Measurements from ENCODE around the gene ST3GAL2. TPM values are rescaled to one million over a fixed set of nuclear protein-coding genes. Genes with fewer than 3 reads are reported as not detected.

Gene ST3GAL2
- total RNA-seq, 2 experiments from 2014 or later: 44.6 to 61.0 TPM

GRCh38 chr16:70383421-70383960 lies 55.4 kb downstream of the ST3GAL2 start:
- intact Hi-C loops (cut with micrococcal nuclease; ENCODE audit: unreplicated experiment): loop anchor here (5.0 kb wide), 1 partner anchor 89 kb away; no protein-coding TSS in a partner anchor
- peaks cover 17% of the 10 kb centered on the region for H3K4me1 ChIP-seq (ENCODE audit: insufficient read depth, low read length, poor library complexity, severe bottlenecking)
- CTCF ChIA-PET (ENCODE audit: unreplicated experiment): interaction anchor here (0.6 kb wide), 1 partner anchor 11 kb away, joined by 3 read pairs; no protein-coding TSS in a partner anchor

GRCh38 chr16:70381604-70382342 lies 57.1 kb downstream of the ST3GAL2 start:
- H3K4me3 ChIP-seq (ENCODE audit: low read depth, low read length, poor library complexity, severe bottlenecking): peak overlapping the region; percentile 89
- intact Hi-C loops (cut with micrococcal nuclease; ENCODE audit: unreplicated experiment): loop anchor here (1.0 to 5.0 kb wide), 3 partner anchors 51 to 91 kb away; partner anchors contain the start of gene FCSK
- peaks cover 26% of the 10 kb centered on the region; the same call in 1 of the 2 replicates for H3K79me2 ChIP-seq (ENCODE audit: insufficient read depth, low read depth, low read length)
- TF ChIP-seq, protein P1, sequence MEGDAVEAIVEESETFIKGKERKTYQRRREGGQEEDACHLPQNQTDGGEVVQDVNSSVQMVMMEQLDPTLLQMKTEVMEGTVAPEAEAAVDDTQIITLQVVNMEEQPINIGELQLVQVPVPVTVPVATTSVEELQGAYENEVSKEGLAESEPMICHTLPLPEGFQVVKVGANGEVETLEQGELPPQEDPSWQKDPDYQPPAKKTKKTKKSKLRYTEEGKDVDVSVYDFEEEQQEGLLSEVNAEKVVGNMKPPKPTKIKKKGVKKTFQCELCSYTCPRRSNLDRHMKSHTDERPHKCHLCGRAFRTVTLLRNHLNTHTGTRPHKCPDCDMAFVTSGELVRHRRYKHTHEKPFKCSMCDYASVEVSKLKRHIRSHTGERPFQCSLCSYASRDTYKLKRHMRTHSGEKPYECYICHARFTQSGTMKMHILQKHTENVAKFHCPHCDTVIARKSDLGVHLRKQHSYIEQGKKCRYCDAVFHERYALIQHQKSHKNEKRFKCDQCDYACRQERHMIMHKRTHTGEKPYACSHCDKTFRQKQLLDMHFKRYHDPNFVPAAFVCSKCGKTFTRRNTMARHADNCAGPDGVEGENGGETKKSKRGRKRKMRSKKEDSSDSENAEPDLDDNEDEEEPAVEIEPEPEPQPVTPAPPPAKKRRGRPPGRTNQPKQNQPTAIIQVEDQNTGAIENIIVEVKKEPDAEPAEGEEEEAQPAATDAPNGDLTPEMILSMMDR (conservative IDR thresholded peaks at IDR 0.05; ENCODE audit: low read length): no peak
- TF ChIP-seq EZH2phosphoT487 (IDR thresholded peaks at IDR 0.05; ENCODE audit: borderline replicate concordance, low read depth, low read length): no peak
- no peak for DNase-seq (ENCODE audit: low spot score)
- peak overlapping the region; percentile 84 for H3K27ac ChIP-seq (ENCODE audit: low read depth, low read length, poor library complexity, severe bottlenecking)
- H3K4me1 ChIP-seq (ENCODE audit: insufficient read depth, low read length, poor library complexity, severe bottlenecking): peaks cover 17% of the 10 kb centered on the region
- 0 out of 2 replicates have a peak, but pooled peaks cover 4% of the 10 kb centered on the region for H4K20me1 ChIP-seq (ENCODE audit: insufficient read depth, low read length)
- POLR2A ChIA-PET: interaction anchor here (0.6 to 2.8 kb wide), 14 partner anchors 13 to 389 kb away, joined by 3 to 14 read pairs (median 3); partner anchors contain the start of genes COG4, FCSK and SF3B3
- CTCF ChIA-PET (ENCODE audit: unreplicated experiment): no interaction called here
- H3K9me3 ChIP-seq (ENCODE audit: low read length): no peaks in the 10 kb centered on the region
- H3K9me2 ChIP-seq (ENCODE audit: insufficient read depth, low read length): no peaks in the 10 kb centered on the region
- no TSS peak for BruUV-seq (replicated peaks)
- peak overlapping the region; percentile 41; the same call in 1 of the 2 replicates for H2AFZ ChIP-seq (ENCODE audit: low read length)
- H3K4me2 ChIP-seq (ENCODE audit: low read length): peak overlapping the region; percentile 72
- H3K36me3 ChIP-seq (ENCODE audit: insufficient read depth, low read length): peaks cover 58% of the 10 kb centered on the region

More at GRCh38 chr16:70383421-70383960, 55.4 kb downstream of the ST3GAL2 start:
- Histone ChIP-seq H2AFZ (ENCODE audit: low read length) (no peak overlapping the region), H4K20me1 (ENCODE audit: insufficient read depth, low read length) (0 out of 2 replicates have a peak, but pooled peaks cover 4% of the 10 kb centered on the region), H3K4me3 (ENCODE audit: low read depth, low read length, poor library complexity, severe bottlenecking) (no peak overlapping the region), H3K79me2 (ENCODE audit: insufficient read depth, low read depth, low read length) (peaks cover 22% of the 10 kb centered on the region; the same call in 1 of the 2 replicates), H3K9me3 (ENCODE audit: low read length) (no peaks in the 10 kb centered on the region), H3K9me2 (ENCODE audit: insufficient read depth, low read length) (no peaks in the 10 kb centered on the region), H3K4me2 (ENCODE audit: low read length) (no peak overlapping the region), H3K36me3 (ENCODE audit: insufficient read depth, low read length) (peaks cover 66% of the 10 kb centered on the region), H3K27ac (ENCODE audit: low read depth, low read length, poor library complexity, severe bottlenecking) (no peak overlapping the region)
- no peak for DNase-seq (ENCODE audit: low spot score)
- POLR2A ChIA-PET: no interaction called here
- TF ChIP-seq, protein P1 (conservative IDR thresholded peaks at IDR 0.05; ENCODE audit: low read length): no peak
- TF ChIP-seq EZH2phosphoT487 (IDR thresholded peaks at IDR 0.05; ENCODE audit: borderline replicate concordance, low read depth, low read length): no peak
- BruUV-seq (replicated peaks): no TSS peak

Measured in OCI-LY7 (cell line).